Caco-2 (cell line): ENCODE results near the gene PPM1A. TPM values are rescaled to one million over a fixed set of nuclear protein-coding genes. Genes with fewer than 3 reads are reported as not detected.

Experiments used
- BruUV-seq: library from RNA; stranded (reverse); fragments of 400-500 nt; replicated peaks from 2 replicates; lab custom pipeline; 2021; lab: Mats Ljungman, UMichigan
- CTCF ChIA-PET: fragments of 300-600 bp; sonication (Branson Sonifier 250); formaldehyde crosslinking; loops from one replicate; lab custom pipeline; 2022; ENCODE audit warnings: antibody characterized with exemption; lab: Charles Lee
- POLR2A ChIA-PET: fragments of 300-600 bp; sonication (Branson Sonifier 250); formaldehyde crosslinking; loops from one replicate; lab custom pipeline; 2022; ENCODE audit warnings: antibody characterized with exemption; lab: Charles Lee
- DNase-seq, 2 experiments: peaks; one replicate each; pipeline versions ENCODE4 v3.0.0 to v3.0.0-alpha.2; 2020 to 2022
- H3K27me3 ChIP-seq: replicated peaks from 2 replicates; pipeline ENCODE4 v1.6.0; 2011; ENCODE audit warnings: low read length; ENCODE audit not compliant: control insufficient read depth, insufficient read depth
- H3K36me3 ChIP-seq: 2 replicates; pipeline ENCODE4 v1.5.1; 2011; ENCODE audit warnings: low read length; ENCODE audit not compliant: control insufficient read depth, insufficient read depth
- H3K4me1 ChIP-seq: fragments of 250-450 bp; sonication (Bioruptor Pico); 2 replicates; pipeline ENCODE4 v1.5.1; 2020; ENCODE audit warnings: mild to moderate bottlenecking
- H3K4me3 ChIP-seq: 2 replicates; pipeline ENCODE4 v1.5.1; 2011; ENCODE audit warnings: low read depth, mild to moderate bottlenecking, control low read depth, low read length
- H3K9me3 ChIP-seq: fragments of 250-450 bp; sonication (Bioruptor Pico); 2 replicates; pipeline ENCODE4 v1.5.1; 2020; ENCODE audit warnings: mild to moderate bottlenecking, moderate library complexity
- H3K27ac Mint-ChIP-seq: one replicate; pipeline ENCODE4 v1.8.0; 2022; ENCODE audit warnings: mixed read lengths; ENCODE audit not compliant: unreplicated experiment
- H3K27me3 Mint-ChIP-seq: one replicate; pipeline ENCODE4 v1.8.0; 2022; ENCODE audit warnings: mixed read lengths; ENCODE audit not compliant: insufficient read depth, unreplicated experiment
- H3K36me3 Mint-ChIP-seq: one replicate; pipeline ENCODE4 v1.8.0; 2022; ENCODE audit warnings: mild to moderate bottlenecking, mixed read lengths; ENCODE audit not compliant: insufficient read depth, unreplicated experiment
- H3K4me1 Mint-ChIP-seq: one replicate; pipeline ENCODE4 v1.8.0; 2022; ENCODE audit warnings: low read depth, mixed read lengths; ENCODE audit not compliant: unreplicated experiment
- H3K4me3 Mint-ChIP-seq: one replicate; pipeline ENCODE4 v1.8.0; 2022; ENCODE audit warnings: mild to moderate bottlenecking, moderate library complexity, mixed read lengths; ENCODE audit not compliant: unreplicated experiment
- H3K9me3 Mint-ChIP-seq: one replicate; pipeline ENCODE4 v1.8.0; 2022; ENCODE audit warnings: mixed read lengths; ENCODE audit not compliant: unreplicated experiment
- intact Hi-C: fragments of 100-400 bp; cut with micrococcal nuclease; formaldehyde crosslinking; loops from one replicate; pipeline ENCODE4 v1.10.0; 2022; ENCODE audit not compliant: unreplicated experiment
- total RNA-seq: library from RNA; stranded (reverse); gene quantifications from 2 replicates; pipeline ENCODE4 v1.2.3, GENCODE V29; 2022
- TF ChIP-seq, protein P1 (sequence below), 2 experiments: fragments of 200-600 bp in 1 of 2; IDR thresholded peaks; 1 replicate in 1 of 2; 2 replicates in 1 of 2; pipeline versions ENCODE4 v1.5.1 to v1.8.0; 2011 to 2022; ENCODE audit warnings: antibody characterized with exemption in 1 of 2, control low read depth in 1 of 2, inconsistent platforms in 1 of 2, low read depth in 1 of 2, low read length in 1 of 2, mild to moderate bottlenecking in 1 of 2, moderate library complexity in 1 of 2; ENCODE audit not compliant: insufficient read depth in 1 of 2, severe bottlenecking in 1 of 2, unreplicated experiment in 1 of 2

Gene PPM1A
- total RNA-seq, 1 experiment from 2014 or later, result 35.6 TPM

DNA sequence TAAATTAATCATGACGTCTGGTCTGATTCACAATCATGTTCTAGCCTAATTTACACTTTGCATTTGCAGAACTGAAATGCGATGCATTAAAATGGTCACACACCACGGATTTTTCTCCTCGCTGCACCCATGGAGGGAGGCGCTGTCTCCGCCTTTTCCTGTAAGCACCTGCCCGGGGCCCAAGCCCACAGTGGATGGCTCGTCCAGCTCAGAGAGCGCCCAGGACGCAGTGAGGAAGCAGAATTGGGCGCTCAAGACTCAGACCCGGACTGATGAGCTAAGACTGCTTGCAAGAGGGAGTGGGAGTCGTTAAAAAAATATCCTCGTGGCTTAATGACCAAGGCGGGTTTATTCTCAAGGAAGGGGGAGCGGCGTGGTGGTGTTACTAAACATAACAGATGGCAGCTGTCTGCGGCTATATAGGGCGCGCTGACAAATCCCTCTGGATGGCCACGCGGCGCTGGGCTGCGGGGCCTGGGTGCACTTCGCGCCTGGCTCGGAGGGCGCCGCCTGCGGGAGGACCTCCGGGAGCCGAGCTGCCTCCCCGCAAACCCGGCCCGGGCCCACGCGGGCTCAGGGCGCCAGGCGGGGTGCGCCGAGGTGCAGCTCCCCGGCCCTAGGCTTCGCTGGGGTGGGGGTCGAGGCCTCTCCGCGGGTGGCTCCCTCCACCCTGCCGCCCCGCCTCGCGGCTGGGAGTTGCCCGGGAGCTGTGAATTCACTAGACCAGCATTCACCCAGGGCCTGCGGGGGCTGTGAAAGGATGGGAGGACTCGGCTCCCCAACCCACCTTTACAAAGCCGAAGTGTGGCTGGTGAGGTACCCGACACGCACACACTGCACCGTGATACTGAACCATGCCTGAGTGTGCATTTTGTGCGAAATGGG lies 78.7 kb downstream of the PPM1A start:
- no peaks in the 10 kb centered on the region for H3K9me3 ChIP-seq
- intact Hi-C loops, result loop anchor here (5.0 kb wide), 1 partner anchor 140 kb away; no protein-coding TSS in a partner anchor
- TF ChIP-seq, protein P1, sequence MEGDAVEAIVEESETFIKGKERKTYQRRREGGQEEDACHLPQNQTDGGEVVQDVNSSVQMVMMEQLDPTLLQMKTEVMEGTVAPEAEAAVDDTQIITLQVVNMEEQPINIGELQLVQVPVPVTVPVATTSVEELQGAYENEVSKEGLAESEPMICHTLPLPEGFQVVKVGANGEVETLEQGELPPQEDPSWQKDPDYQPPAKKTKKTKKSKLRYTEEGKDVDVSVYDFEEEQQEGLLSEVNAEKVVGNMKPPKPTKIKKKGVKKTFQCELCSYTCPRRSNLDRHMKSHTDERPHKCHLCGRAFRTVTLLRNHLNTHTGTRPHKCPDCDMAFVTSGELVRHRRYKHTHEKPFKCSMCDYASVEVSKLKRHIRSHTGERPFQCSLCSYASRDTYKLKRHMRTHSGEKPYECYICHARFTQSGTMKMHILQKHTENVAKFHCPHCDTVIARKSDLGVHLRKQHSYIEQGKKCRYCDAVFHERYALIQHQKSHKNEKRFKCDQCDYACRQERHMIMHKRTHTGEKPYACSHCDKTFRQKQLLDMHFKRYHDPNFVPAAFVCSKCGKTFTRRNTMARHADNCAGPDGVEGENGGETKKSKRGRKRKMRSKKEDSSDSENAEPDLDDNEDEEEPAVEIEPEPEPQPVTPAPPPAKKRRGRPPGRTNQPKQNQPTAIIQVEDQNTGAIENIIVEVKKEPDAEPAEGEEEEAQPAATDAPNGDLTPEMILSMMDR (IDR thresholded peaks at IDR 0.05; ENCODE audit: insufficient read depth in 1 of 2, low read depth in 1 of 2, low read length in 1 of 2, severe bottlenecking in 1 of 2, unreplicated experiment in 1 of 2), result no peak
- Mint-ChIP-seq H3K4me1 (no peaks in the 10 kb centered on the region), H3K36me3 (peaks cover 10% of the 10 kb centered on the region), H3K27ac (no peak overlapping the region), H3K4me3 (peak overlapping the region; percentile 66), H3K9me3 (no peaks in the 10 kb centered on the region), H3K27me3 (peaks cover 6% of the 10 kb centered on the region)
- POLR2A ChIA-PET, result no interaction called here
- H3K4me1 ChIP-seq, result no peaks in the 10 kb centered on the region
- H3K4me3 ChIP-seq, result peak overlapping the region; percentile 34
- BruUV-seq, result no TSS peak
- H3K36me3 ChIP-seq, result no peaks in the 10 kb centered on the region
- peak in 1 of 2 experiments; percentile 32 for DNase-seq
- H3K27me3 ChIP-seq, result no peaks in the 10 kb centered on the region
- CTCF ChIA-PET, result interaction anchor here (0.6 to 1.4 kb wide), 3 partner anchors 13 to 62 kb away, joined by 3 to 4 read pairs (median 3); no protein-coding TSS in a partner anchor

DNA sequence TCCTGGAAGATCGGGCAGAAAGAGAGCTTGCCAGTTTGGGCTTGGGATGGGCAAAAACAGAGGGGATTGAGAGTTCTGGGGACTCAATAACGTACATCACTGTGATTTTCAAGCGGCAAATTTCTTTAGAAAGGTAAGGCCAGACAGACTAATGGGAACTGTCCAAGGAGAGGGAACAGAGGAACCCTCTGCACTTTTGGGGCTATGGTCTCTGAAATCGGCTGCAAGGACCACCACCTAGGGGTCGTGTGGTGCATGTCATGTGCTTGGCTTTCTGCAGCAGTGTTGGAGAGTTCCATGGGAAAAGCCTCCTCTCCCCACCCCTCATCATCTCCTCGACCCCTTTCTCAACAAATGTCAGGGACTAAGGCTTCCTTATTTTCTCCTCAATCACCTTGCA lies 79.6 kb downstream of the PPM1A start:
- no peak for DNase-seq
- Histone ChIP-seq H3K4me1 (no peaks in the 10 kb centered on the region), H3K9me3 (no peaks in the 10 kb centered on the region), H3K4me3 (no peak overlapping the region), H3K36me3 (no peaks in the 10 kb centered on the region), H3K27me3 (no peaks in the 10 kb centered on the region)
- Mint-ChIP-seq H3K4me1 (no peaks in the 10 kb centered on the region), H3K9me3 (no peaks in the 10 kb centered on the region), H3K27ac (no peak overlapping the region), H3K4me3 (no peak overlapping the region), H3K27me3 (peaks cover 6% of the 10 kb centered on the region), H3K36me3 (peaks cover 10% of the 10 kb centered on the region)
- TF ChIP-seq, protein P1 (IDR thresholded peaks at IDR 0.05; ENCODE audit: insufficient read depth in 1 of 2, low read depth in 1 of 2, low read length in 1 of 2, severe bottlenecking in 1 of 2, unreplicated experiment in 1 of 2), result no peak
- ChIA-PET CTCF (interaction anchor here (0.6 to 1.4 kb wide), 3 partner anchors 14 to 208 kb away, joined by 3 to 4 read pairs (median 3); no protein-coding TSS in a partner anchor), POLR2A (no interaction called here)
- intact Hi-C loops, result loop anchor here (5.0 kb wide), 1 partner anchor 141 kb away; no protein-coding TSS in a partner anchor
- no TSS peak for BruUV-seq

DNA sequence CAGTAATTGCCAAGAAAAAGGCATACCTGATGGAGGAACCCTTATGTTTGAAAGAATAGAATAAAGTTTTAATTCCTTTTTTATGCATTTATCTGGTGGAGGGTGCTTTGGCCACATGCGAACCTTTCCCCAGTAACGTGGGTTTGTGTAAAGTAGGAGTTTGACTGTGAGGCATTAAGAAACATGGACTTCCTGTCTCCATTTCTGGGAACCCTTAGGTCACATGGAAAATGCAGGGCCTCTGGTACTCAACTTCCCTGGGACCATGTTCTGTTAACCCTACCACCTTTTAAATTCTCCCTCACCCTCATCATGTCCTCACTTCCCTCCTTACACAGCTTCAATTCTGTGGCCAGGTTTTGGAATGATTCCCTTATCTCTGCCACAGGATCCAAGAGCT lies 80.3 kb downstream of the PPM1A start:
- H3K4me3 Mint-ChIP-seq, result no peak overlapping the region
- Histone ChIP-seq H3K27me3 (no peaks in the 10 kb centered on the region), H3K36me3 (no peaks in the 10 kb centered on the region), H3K4me1 (no peaks in the 10 kb centered on the region), H3K9me3 (no peaks in the 10 kb centered on the region), H3K4me3 (no peak overlapping the region)
- H3K27ac Mint-ChIP-seq, result no peak overlapping the region
- H3K27me3 Mint-ChIP-seq, result peaks cover 6% of the 10 kb centered on the region
- DNase-seq, result no peak
- ChIA-PET POLR2A (no interaction called here), CTCF (interaction anchor here (0.7 kb wide), 1 partner anchor 207 kb away, joined by 3 read pairs; no protein-coding TSS in a partner anchor)
- TF ChIP-seq, protein P1 (IDR thresholded peaks at IDR 0.05; ENCODE audit: insufficient read depth in 1 of 2, low read depth in 1 of 2, low read length in 1 of 2, severe bottlenecking in 1 of 2, unreplicated experiment in 1 of 2), result no peak
- no peaks in the 10 kb centered on the region for H3K9me3 Mint-ChIP-seq
- no peaks in the 10 kb centered on the region for H3K4me1 Mint-ChIP-seq
- intact Hi-C loops, result loop anchor here (5.0 kb wide), 1 partner anchor 142 kb away; no protein-coding TSS in a partner anchor
- peaks cover 10% of the 10 kb centered on the region for H3K36me3 Mint-ChIP-seq
- no TSS peak for BruUV-seq
